Heart right ventricle (tissue), 16 donors: Measurements from ENCODE around the gene SH3RF3. TPM values are rescaled to one million over a fixed set of nuclear protein-coding genes. Genes with fewer than 3 reads are reported as not detected.

Experiments
- ATAC-seq, 8 donors: fragments of 200-7000 bp; cut with Tn5 transposase; one replicate each; pipeline ENCODE4 v1.9.1; 2020; ENCODE audit warnings: mild to moderate bottlenecking in 8 of 8, moderate library complexity in 8 of 8, moderate number of reproducible peaks in 1 of 8
- DNase-seq, 2 donors: peaks; one replicate each; pipeline ENCODE4 v3.0.0-alpha.2; 2020
- H3K27ac ChIP-seq, 10 donors: fragments of 200-600 bp; sonication (generic) in 2 of 10; one replicate each; pipeline versions ENCODE4 v1.5.0 to v1.8.0; 2020 to 2022; ENCODE audit warnings: mild to moderate bottlenecking in 3 of 10
- H3K27me3 ChIP-seq, 7 donors: fragments of 200-600 bp; one replicate each; pipeline ENCODE4 v1.8.0; 2021 to 2022; ENCODE audit warnings: mild to moderate bottlenecking in 2 of 7
- H3K36me3 ChIP-seq, 9 donors: fragments of 200-600 bp; sonication (generic) in 1 of 9; one replicate each; pipeline versions ENCODE4 v1.5.0 to v1.8.0; 2020 to 2022; ENCODE audit warnings: mild to moderate bottlenecking in 2 of 9
- H3K4me1 ChIP-seq, 9 donors: fragments of 200-600 bp; sonication (generic) in 1 of 9; one replicate each; pipeline versions ENCODE4 v1.5.0 to v1.8.0; 2020 to 2022; ENCODE audit warnings: mild to moderate bottlenecking in 4 of 9
- H3K4me3 ChIP-seq, 10 donors: fragments of 200-600 bp; sonication (generic) in 2 of 10; one replicate each; pipeline versions ENCODE4 v1.5.0 to v1.8.0; 2020 to 2022; ENCODE audit warnings: mild to moderate bottlenecking in 7 of 10, moderate library complexity in 2 of 10
- H3K9me3 ChIP-seq, 11 donors: fragments of 200-600 bp in 10 of 11; sonication (generic) in 2 of 11; one replicate each; pipeline versions ENCODE4 v1.5.0 to v1.8.0; 2013 to 2022; ENCODE audit warnings: mild to moderate bottlenecking in 2 of 11, control low read depth in 1 of 11, moderate library complexity in 1 of 11
- WGBS, 2 donors: extraction: QIAGEN DNeasy Blood & Tissue Kit; methylation state at CpG; one replicate each; pipeline ENCODE4 v1.1.7; 2013; ENCODE audit warnings: inconsistent platforms in 1 of 2; 5-methylcytosine and 5-hydroxymethylcytosine counted together
- intact Hi-C, 10 donors: fragments of 100-400 bp; cut with DNase I; formaldehyde crosslinking; loops; one replicate each; pipeline versions ENCODE4 v1.11.1 to v1.14.2; 2022
- polyA plus RNA-seq, 2 donors: library from polyadenylated mRNA; stranded (reverse); fragments of 200-250 nt; gene quantifications; one replicate each; pipeline ENCODE4 v1.2.3, GENCODE V29; 2013
- total RNA-seq, 10 donors: library from RNA; stranded (reverse); fragmentation: NEBNext Ultra II Directional in 3 of 10; extraction: Animal tissue kit (Norgen Biotek cat#: 25700) in 3 of 10; gene quantifications; one replicate each; pipeline versions ENCODE4 v1.2.1 to v1.2.4, GENCODE V29; 2021 to 2023
- TF ChIP-seq, protein P1 (sequence below), 9 donors: fragments of 200-600 bp; sonication (generic) in 2 of 9; IDR thresholded peaks; one replicate each; pipeline versions ENCODE4 v1.5.0 to v1.8.0; 2021 to 2022; ENCODE audit warnings: antibody characterized with exemption in 9 of 9, mild to moderate bottlenecking in 5 of 9, moderate library complexity in 1 of 9
- donor health status: Arrhythmogenic right ventricular cardiomyopathy.
- donor health status: ischemic (EF 13 %, LVEDD 7.1; RV severe dilation, severe dysfunction).
- donor health status: healthy with polysubstance abuse.
- donor health status: DM: no; HTN: yes; CAD: no.
- donor health status: DM: no; HTN: no; CAD: no.
- donor health status: ischemic (EF 25% LVEDD 6.9; RV normal size, moderate dysfunction).
- donor health status: ischemic (EF 25% LVEDD 5.7; RV mildly dilated, moderate dysfunction).
- donor health status: healthy.
- donor health status: DM: yes; HTN: yes; CAD: no.
- donor health status: Ischemic cardiomyopathy.
- donor health status: ischemic (EF 35%, LVEDD 5.7; RV mildly dilated, moderate dysfunction).
- donor health status: nonischemic (EF 11% LVEDD 7.7; RV severe dilation, severe dysfunction).
- donor health status: DM: yes; HTN: yes; CAD: no.
- donor health status: PGD.
- donor health status: ischemic (EF 29% LVEDD 5.4; RV normal size, mild dysfunction).
- donor health status: nonischemic (EF 23%, LVEDD 6.1; RV moderate dilation, normal function).

Gene SH3RF3
- total and polyA plus RNA-seq, 12 donors: 5.0 to 11.5 (median 8.6) TPM

DNA sequence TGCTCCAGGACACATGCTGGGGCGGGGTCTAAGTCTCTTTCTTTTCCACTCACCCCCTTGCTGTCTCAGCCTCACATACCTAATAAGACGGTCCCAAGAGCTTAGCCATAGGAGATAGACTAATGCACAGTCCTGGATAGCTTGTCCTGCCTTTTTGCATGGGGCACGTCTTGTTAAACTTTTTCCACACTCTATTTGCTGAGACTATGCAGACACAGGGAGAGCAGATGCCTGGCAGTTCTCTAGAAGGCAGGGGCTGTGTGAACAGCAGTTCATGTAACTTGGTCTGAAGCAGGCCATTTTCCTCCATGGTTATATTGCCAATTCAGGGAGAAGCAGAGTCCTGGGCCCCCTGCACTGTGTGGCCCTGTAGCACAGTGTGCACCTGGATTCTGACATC is 342.7 kb downstream of the SH3RF3 start:
- DNase-seq (no peak), ATAC-seq (no peak)
- 91 to 96% methylated on average over 3 of the region's 3 CpGs for WGBS, 2 donors

DNA sequence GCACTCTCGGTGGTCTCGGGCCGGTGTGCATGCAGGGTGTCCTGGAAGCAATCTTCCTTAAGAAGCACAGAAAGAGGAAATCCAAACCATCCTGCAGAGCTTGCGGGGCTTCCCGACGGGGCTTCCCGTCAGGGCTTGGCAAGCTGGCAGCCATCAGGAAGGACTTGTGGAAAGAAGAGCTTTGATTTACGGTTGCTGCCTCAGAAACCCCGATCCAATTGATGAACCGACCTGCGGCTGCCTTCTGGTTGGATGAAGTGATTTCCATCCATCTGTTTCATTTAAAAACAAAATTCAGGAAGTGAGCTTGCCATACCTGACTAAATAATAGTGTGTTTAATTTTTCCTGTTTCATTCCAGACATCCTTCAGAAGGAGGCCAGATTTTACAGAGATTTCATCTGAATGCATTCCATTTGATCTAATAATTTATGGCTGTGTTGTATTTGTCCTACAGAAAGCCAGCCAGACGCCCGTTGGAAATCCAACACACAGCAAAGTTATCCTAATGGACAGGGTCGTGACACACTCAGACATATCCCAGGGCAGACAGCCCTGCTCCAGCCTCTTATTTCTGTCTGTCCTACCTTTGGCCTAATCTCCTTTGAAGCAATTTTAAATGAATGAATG is 343.4 kb downstream of the SH3RF3 start:
- intact Hi-C loops: no loop called here

More for the DNA sequence above, 342.7 kb downstream of the SH3RF3 start:
- peaks cover 0 to 54% (median 33%) of the 10 kb centered on the region in 9 donors for H3K4me1 ChIP-seq
- no peaks in the 10 kb centered on the region for H3K27me3 ChIP-seq
- H3K9me3 ChIP-seq: no peaks in the 10 kb centered on the region
- intact Hi-C loops: no loop called here
- no peak overlapping the region for H3K27ac ChIP-seq
- H3K36me3 ChIP-seq: no peaks in the 10 kb centered on the region
- TF ChIP-seq, protein P1, sequence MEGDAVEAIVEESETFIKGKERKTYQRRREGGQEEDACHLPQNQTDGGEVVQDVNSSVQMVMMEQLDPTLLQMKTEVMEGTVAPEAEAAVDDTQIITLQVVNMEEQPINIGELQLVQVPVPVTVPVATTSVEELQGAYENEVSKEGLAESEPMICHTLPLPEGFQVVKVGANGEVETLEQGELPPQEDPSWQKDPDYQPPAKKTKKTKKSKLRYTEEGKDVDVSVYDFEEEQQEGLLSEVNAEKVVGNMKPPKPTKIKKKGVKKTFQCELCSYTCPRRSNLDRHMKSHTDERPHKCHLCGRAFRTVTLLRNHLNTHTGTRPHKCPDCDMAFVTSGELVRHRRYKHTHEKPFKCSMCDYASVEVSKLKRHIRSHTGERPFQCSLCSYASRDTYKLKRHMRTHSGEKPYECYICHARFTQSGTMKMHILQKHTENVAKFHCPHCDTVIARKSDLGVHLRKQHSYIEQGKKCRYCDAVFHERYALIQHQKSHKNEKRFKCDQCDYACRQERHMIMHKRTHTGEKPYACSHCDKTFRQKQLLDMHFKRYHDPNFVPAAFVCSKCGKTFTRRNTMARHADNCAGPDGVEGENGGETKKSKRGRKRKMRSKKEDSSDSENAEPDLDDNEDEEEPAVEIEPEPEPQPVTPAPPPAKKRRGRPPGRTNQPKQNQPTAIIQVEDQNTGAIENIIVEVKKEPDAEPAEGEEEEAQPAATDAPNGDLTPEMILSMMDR (IDR thresholded peaks at IDR 0.05): no peak
- no peak overlapping the region for H3K4me3 ChIP-seq

DNA sequence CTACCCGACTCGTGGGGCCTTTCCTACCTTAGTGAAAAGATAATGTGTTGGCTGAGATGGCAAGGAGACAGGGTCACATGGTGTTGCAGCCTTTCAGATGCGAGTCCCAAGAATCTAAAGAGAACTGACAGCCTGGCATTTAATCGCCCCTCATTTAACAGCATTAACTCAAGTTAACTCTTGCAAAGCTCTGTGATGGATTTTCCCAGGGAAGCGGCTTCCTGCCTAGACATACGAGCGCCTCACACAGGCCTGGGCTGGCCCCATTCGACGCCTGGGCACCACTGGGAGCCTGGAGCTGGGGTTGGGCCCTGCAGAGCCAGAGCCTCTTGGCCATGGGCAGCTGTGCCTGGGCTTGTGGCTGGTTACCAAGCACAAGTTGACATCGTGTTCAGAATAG is 344.0 kb downstream of the SH3RF3 start:
- H3K4me1 ChIP-seq: peaks cover 0 to 42% (median 21%) of the 10 kb centered on the region in 9 donors
- H3K27me3 ChIP-seq: no peaks in the 10 kb centered on the region
- 70 to 77% methylated on average over 10 of the region's 10 CpGs for WGBS, 2 donors
- ATAC-seq (no peak), DNase-seq (no peak)
- TF ChIP-seq, protein P1 (IDR thresholded peaks at IDR 0.05): no peak
- peak overlapping the region in 1 of 10 donors; percentile 8 for H3K27ac ChIP-seq
- H3K4me3 ChIP-seq: no peak overlapping the region
- no peaks in the 10 kb centered on the region for H3K36me3 ChIP-seq
- intact Hi-C loops: no loop called here
- no peaks in the 10 kb centered on the region for H3K9me3 ChIP-seq

More for the DNA sequence above, 343.4 kb downstream of the SH3RF3 start:
- ATAC-seq: no peak
- H3K27ac ChIP-seq: peak overlapping the region in 1 of 10 donors; percentile 8
- H3K9me3 ChIP-seq: no peaks in the 10 kb centered on the region
- DNase-seq: no peak
- no peak overlapping the region for H3K4me3 ChIP-seq
- no peaks in the 10 kb centered on the region for H3K36me3 ChIP-seq
- H3K4me1 ChIP-seq: peaks cover 0 to 48% (median 27%) of the 10 kb centered on the region in 9 donors
- no peaks in the 10 kb centered on the region for H3K27me3 ChIP-seq
- WGBS, 2 donors: 68 to 69% methylated on average over 14 of the region's 14 CpGs
- TF ChIP-seq, protein P1 (IDR thresholded peaks at IDR 0.05): no peak

DNA sequence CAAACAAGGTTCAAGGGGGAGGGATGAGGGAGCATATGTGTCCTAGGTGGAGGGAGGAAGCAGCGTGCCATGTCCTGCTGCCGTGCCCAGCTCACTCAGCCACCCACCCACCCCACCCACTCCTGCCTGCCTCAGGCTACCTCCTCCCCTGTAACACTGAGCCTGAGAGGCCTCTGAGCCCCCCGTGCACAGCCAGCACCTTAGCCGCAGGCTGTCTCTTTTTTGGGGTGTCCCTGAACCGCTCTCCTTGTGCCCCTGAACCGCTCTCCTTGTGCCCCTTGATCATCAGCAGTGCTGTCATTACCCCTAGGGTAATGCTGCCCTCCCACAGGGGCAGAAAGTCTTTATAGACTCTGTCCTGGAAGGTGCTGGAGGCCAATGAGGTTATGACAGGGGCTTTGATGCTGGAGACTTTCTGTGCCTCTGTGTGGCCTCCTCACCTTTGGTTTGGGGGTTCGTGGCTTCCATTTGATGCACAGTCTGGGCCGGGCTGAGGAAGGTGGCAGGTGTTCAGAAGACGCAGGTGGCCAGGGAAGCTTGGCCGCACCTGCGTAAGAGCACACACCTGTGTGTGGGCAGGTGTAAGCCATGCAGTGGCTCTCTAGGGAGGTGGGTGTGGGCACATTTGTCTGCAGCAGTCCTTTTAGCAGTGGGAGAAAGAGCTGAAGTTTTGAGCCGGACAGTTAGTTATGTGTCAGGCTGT is 344.8 kb downstream of the SH3RF3 start:
- Histone ChIP-seq H3K36me3 (no peaks in the 10 kb centered on the region), H3K27me3 (no peaks in the 10 kb centered on the region), H3K4me3 (no peak overlapping the region), H3K4me1 (peaks cover 0 to 34% (median 15%) of the 10 kb centered on the region in 9 donors), H3K27ac (no peak overlapping the region), H3K9me3 (no peaks in the 10 kb centered on the region)
- TF ChIP-seq, protein P1 (IDR thresholded peaks at IDR 0.05): no peak
- WGBS, 2 donors: 96 to 97% methylated on average over 12 of the region's 12 CpGs
- intact Hi-C loops: no loop called here
- ATAC-seq: no peak
- no peak for DNase-seq
